Fibroblast of lung (primary cell): ENCODE measurements around the gene PFKFB2. TPM values are rescaled to one million over a fixed set of nuclear protein-coding genes. Genes with fewer than 3 reads are reported as not detected.

ENCODE experiments used
- DNase-seq, 2 donors: peaks; one replicate each; pipeline versions ENCODE4 v3.0.0 to v3.0.0-alpha.2; 2010; ENCODE audit warnings: low read depth in 2 of 2
- H2AFZ ChIP-seq: 2 replicates; pipeline ENCODE4 v1.5.1; 2012; ENCODE audit warnings: low read length, control low read depth, inconsistent platforms
- H3K27ac ChIP-seq: 2 replicates; pipeline ENCODE4 v1.5.1; 2011; ENCODE audit warnings: low read length, control low read depth; ENCODE audit not compliant: insufficient read depth
- H3K27me3 ChIP-seq: 2 replicates; pipeline ENCODE4 v1.5.1; 2011; ENCODE audit warnings: mild to moderate bottlenecking, low read length; ENCODE audit not compliant: control insufficient read depth, insufficient read depth
- H3K36me3 ChIP-seq: 2 replicates; pipeline ENCODE4 v1.5.1; 2011; ENCODE audit warnings: low read length; ENCODE audit not compliant: control insufficient read depth, insufficient read depth
- H3K4me1 ChIP-seq: 2 replicates; pipeline ENCODE4 v1.5.1; 2011; ENCODE audit warnings: low read length; ENCODE audit not compliant: control insufficient read depth, insufficient read depth; ENCODE audit errors: extremely low read depth
- H3K4me2 ChIP-seq: 2 replicates; pipeline ENCODE4 v1.5.1; 2011; ENCODE audit warnings: low read length, control low read depth; ENCODE audit not compliant: insufficient read depth; ENCODE audit errors: extremely low read depth
- H3K4me3 ChIP-seq, 4 experiments: fragments of 200-600 bp in 1 of 4; sonication (generic) in 1 of 4; replicated peaks in 1 of 4; 2 replicates each; pipeline ENCODE4 v1.5.1; 2011 to 2016; ENCODE audit warnings: low read length in 4 of 4, low read depth in 3 of 4, mild to moderate bottlenecking in 3 of 4, control low read depth in 2 of 4, inconsistent platforms in 1 of 4, mixed read lengths in 1 of 4; ENCODE audit not compliant: insufficient read depth in 1 of 4; ENCODE audit errors: control extremely low read depth in 1 of 4
- H3K79me2 ChIP-seq: 2 replicates; pipeline ENCODE4 v1.5.1; 2012; ENCODE audit warnings: mild to moderate bottlenecking, low read length, inconsistent platforms; ENCODE audit not compliant: control insufficient read depth, insufficient read depth
- H3K9ac ChIP-seq: 2 replicates; pipeline ENCODE4 v1.5.1; 2011; ENCODE audit warnings: mild to moderate bottlenecking, low read length, control low read depth; ENCODE audit not compliant: insufficient read depth
- H3K9me3 ChIP-seq: 2 replicates; pipeline ENCODE4 v1.5.1; 2012; ENCODE audit warnings: low read depth, low read length; ENCODE audit not compliant: control insufficient read depth, insufficient read depth
- H4K20me1 ChIP-seq: 2 replicates; pipeline ENCODE4 v1.5.1; 2011; ENCODE audit warnings: low read length; ENCODE audit not compliant: control insufficient read depth, insufficient read depth; ENCODE audit errors: extremely low read depth
- EZH2 ChIP-seq: IDR thresholded peaks from 2 replicates; pipeline ENCODE4 v1.5.1; 2012; ENCODE audit warnings: low read length, control low read depth, mild to moderate bottlenecking; ENCODE audit errors: missing control alignments
- polyA plus RNA-seq, 2 donors: library from polyadenylated mRNA; depleted of rRNA in 1 of 2; stranded (reverse) in 1 of 2; unstranded in 1 of 2; fragments of >200 nt; gene quantifications; 2 replicates each; pipeline ENCODE4 v1.2.1, GENCODE V29; 2011 to 2012; ENCODE audit warnings: missing spikeins in 1 of 2
- total RNA-seq: library from RNA; depleted of rRNA; stranded (reverse); fragments of >200 nt; gene quantifications from 2 replicates; pipeline ENCODE4 v1.2.1, GENCODE V29; 2014
- TF ChIP-seq, protein P1 (sequence below), 2 donors: IDR thresholded peaks in 1 of 2; conservative IDR thresholded peaks in 1 of 2; 1 replicate in 1 of 2; 2 replicates in 1 of 2; pipeline ENCODE4 v1.5.1; 2011 to 2012; ENCODE audit warnings: low read length in 2 of 2, control low read depth in 1 of 2, inconsistent platforms in 1 of 2, low read depth in 1 of 2, mild to moderate bottlenecking in 1 of 2

PFKFB2 gene
- total and polyA plus RNA-seq, 2 donors (not counting 1 experiment from before 2014, with no cell fraction given): 3.2 to 7.6 TPM

DNA sequence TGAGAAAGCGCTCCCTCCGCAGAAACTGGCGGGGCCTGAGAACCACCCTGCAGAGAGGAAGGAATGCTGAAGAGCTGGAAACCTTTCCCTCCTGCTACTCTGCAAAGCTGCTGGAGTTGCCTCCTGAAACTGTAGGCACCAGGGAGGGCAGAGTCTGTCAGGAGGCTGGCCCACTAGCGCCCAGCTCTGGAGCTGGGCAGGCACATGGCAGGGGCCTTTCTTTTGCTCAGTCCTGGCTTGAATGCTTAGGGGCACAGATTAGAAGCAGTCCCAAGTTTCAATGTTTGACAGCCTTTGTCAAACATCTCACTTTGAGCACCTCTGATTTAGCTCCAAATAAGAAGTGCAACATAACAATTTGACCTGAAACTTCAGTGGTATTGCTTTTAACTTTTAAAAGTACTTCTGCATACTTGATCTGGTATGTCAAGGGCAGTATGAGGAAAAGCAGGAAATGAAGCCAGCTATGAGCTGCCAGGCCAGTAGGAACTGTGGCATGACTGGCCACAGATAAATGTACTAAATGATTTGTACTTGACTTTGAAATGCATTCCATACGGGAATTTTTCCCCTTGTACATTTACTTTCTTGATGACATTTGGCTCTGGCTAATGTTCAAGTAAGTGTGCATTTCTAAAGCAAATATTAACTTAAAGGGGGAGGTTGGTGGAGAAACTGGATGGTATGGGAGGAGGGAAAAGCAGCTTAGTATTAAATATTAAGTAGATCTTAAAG is 27.8 kb upstream of the PFKFB2 start:
- H4K20me1 ChIP-seq: no peaks in the 10 kb centered on the region
- no peak overlapping the region for H3K9ac ChIP-seq
- peaks cover 7% of the 10 kb centered on the region for H3K4me1 ChIP-seq
- peak overlapping the region; percentile 49 for H3K4me2 ChIP-seq
- H3K27me3 ChIP-seq: no peaks in the 10 kb centered on the region
- H3K9me3 ChIP-seq: no peaks in the 10 kb centered on the region
- no peak overlapping the region for H3K27ac ChIP-seq
- no peak overlapping the region for H3K4me3 ChIP-seq
- H2AFZ ChIP-seq: peak overlapping the region; percentile 62
- no peaks in the 10 kb centered on the region for H3K79me2 ChIP-seq
- TF ChIP-seq EZH2: no peak
- TF ChIP-seq, protein P1, sequence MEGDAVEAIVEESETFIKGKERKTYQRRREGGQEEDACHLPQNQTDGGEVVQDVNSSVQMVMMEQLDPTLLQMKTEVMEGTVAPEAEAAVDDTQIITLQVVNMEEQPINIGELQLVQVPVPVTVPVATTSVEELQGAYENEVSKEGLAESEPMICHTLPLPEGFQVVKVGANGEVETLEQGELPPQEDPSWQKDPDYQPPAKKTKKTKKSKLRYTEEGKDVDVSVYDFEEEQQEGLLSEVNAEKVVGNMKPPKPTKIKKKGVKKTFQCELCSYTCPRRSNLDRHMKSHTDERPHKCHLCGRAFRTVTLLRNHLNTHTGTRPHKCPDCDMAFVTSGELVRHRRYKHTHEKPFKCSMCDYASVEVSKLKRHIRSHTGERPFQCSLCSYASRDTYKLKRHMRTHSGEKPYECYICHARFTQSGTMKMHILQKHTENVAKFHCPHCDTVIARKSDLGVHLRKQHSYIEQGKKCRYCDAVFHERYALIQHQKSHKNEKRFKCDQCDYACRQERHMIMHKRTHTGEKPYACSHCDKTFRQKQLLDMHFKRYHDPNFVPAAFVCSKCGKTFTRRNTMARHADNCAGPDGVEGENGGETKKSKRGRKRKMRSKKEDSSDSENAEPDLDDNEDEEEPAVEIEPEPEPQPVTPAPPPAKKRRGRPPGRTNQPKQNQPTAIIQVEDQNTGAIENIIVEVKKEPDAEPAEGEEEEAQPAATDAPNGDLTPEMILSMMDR (conservative IDR thresholded peaks at IDR 0.05 in 1 of 2, IDR thresholded peaks at IDR 0.05 in 1 of 2; ENCODE audit: low read depth in 1 of 2, low read length in 2 of 2): no peak
- H3K36me3 ChIP-seq: no peaks in the 10 kb centered on the region
- DNase-seq: peak; percentile 13 to 81

- no peaks in the 10 kb centered on the region for H3K36me3 ChIP-seq
- H3K79me2 ChIP-seq: no peaks in the 10 kb centered on the region
- H3K9ac ChIP-seq: no peak overlapping the region
- no peaks in the 10 kb centered on the region for H3K9me3 ChIP-seq
- peaks cover 2% of the 10 kb centered on the region for H3K27me3 ChIP-seq
- no peak overlapping the region for H3K4me2 ChIP-seq
- H2AFZ ChIP-seq: no peak overlapping the region
- H3K4me1 ChIP-seq: peaks cover 7% of the 10 kb centered on the region
- no peak overlapping the region for H3K27ac ChIP-seq
- TF ChIP-seq, protein P1 (conservative IDR thresholded peaks at IDR 0.05 in 1 of 2, IDR thresholded peaks at IDR 0.05 in 1 of 2; ENCODE audit: low read depth in 1 of 2, low read length in 2 of 2): no peak
- TF ChIP-seq EZH2: no peak
- DNase-seq: peak in 1 of 2 donors; percentile 60
- no peaks in the 10 kb centered on the region for H4K20me1 ChIP-seq
- H3K4me3 ChIP-seq: no peak overlapping the region
These were observed 27.0 kb upstream of the PFKFB2 start for GRCh38 chr1:207026104-207026534.

DNA sequence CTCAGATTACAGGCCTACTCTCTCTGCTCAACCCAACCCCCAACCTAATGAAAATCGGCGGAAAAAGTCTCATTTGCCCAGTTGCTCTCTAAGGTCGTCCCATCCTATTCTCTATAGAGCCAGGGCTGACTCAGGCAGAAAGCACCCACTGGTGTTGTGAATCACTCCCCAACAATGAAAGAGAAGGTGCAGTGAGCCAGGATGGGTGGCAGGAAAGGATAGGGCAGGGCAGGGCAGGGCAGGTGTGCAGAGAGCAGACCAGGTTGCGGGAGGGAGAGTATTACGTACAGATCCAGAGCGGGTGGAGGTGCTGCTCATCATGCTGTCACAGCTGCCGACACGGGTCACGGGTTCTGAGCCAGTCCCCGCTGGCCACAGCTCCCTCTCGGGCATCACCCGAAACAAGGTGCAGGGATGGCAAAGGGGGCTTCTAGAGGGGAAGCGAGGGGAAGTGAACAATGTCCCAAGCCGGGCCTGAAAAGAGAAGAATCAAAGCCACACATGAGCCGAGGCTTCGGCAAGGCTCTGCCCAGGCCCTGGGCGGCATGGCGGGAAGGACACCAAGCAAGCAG is 25.8 kb upstream of the PFKFB2 start:
- H3K27ac ChIP-seq: no peak overlapping the region
- H3K79me2 ChIP-seq: no peaks in the 10 kb centered on the region
- TF ChIP-seq, protein P1 (conservative IDR thresholded peaks at IDR 0.05 in 1 of 2, IDR thresholded peaks at IDR 0.05 in 1 of 2; ENCODE audit: low read depth in 1 of 2, low read length in 2 of 2): no peak
- TF ChIP-seq EZH2: no peak
- no peaks in the 10 kb centered on the region for H4K20me1 ChIP-seq
- no peak overlapping the region for H3K4me2 ChIP-seq
- H3K9ac ChIP-seq: no peak overlapping the region
- no peaks in the 10 kb centered on the region for H3K9me3 ChIP-seq
- H3K36me3 ChIP-seq: no peaks in the 10 kb centered on the region
- H3K4me1 ChIP-seq: peaks cover 7% of the 10 kb centered on the region
- H2AFZ ChIP-seq: no peak overlapping the region
- H3K27me3 ChIP-seq: peaks cover 6% of the 10 kb centered on the region
- DNase-seq: peak in 1 of 2 donors; percentile 78
- H3K4me3 ChIP-seq: no peak overlapping the region
